Activated B cell treated with CpG ODN at 0.5 μM for 24 hours (primary cell): ENCODE results near the gene PAPLN. TPM values are rescaled to one million over a fixed set of nuclear protein-coding genes. Genes with fewer than 3 reads are reported as not detected.

Source experiments
- ATAC-seq: fragments of 200-7000 bp; cut with Tn5 transposase; one replicate; pipeline ENCODE4 v1.10.0; 2021; ENCODE audit warnings: low read depth, mild to moderate bottlenecking, moderate library complexity
- CTCF ChIA-PET: fragments of 350-600 bp; sonication (Branson Sonifier 250); formaldehyde crosslinking; loops from one replicate; lab custom pipeline; 2021; ENCODE audit warnings: antibody characterized with exemption; lab: Charles Lee
- POLR2A ChIA-PET: fragments of 350-600 bp; sonication (Branson Sonifier 250); formaldehyde crosslinking; loops from one replicate; lab custom pipeline; 2021; ENCODE audit warnings: antibody characterized with exemption; lab: Charles Lee
- DNase-seq: peaks from one replicate; pipeline ENCODE4 v3.0.0; 2022
- H3K27ac Mint-ChIP-seq: one replicate; pipeline ENCODE4 v1.8.0; 2020; ENCODE audit warnings: mixed read lengths
- H3K27me3 Mint-ChIP-seq: one replicate; pipeline ENCODE4 v1.8.0; 2021; ENCODE audit warnings: mixed read lengths
- H3K36me3 Mint-ChIP-seq: one replicate; pipeline ENCODE4 v1.8.0; 2021; ENCODE audit warnings: low read depth, mixed read lengths
- H3K4me1 Mint-ChIP-seq: one replicate; pipeline ENCODE4 v1.8.0; 2021; ENCODE audit warnings: mixed read lengths
- H3K4me3 Mint-ChIP-seq: one replicate; pipeline ENCODE4 v1.8.0; 2020; ENCODE audit warnings: mild to moderate bottlenecking, mixed read lengths
- H3K9me3 Mint-ChIP-seq: one replicate; pipeline ENCODE4 v1.8.0; 2020; ENCODE audit warnings: mixed read lengths
- CTCF ChIP-seq: fragments of 200-600 bp; IDR thresholded peaks from one replicate; pipeline ENCODE4 v1.8.0; 2022; ENCODE audit warnings: antibody characterized with exemption, mild to moderate bottlenecking
- intact Hi-C: fragments of 100-400 bp; cut with micrococcal nuclease; formaldehyde crosslinking; loops from one replicate; pipeline ENCODE4 v1.15.1; 2024
- total RNA-seq: library from RNA; stranded (reverse); gene quantifications from 2 replicates; pipeline ENCODE4 v1.2.3, GENCODE V29; 2022

The PAPLN gene
- total RNA-seq, 1 donor from 2014 or later, result 0.42 TPM

- no peak for DNase-seq
- Mint-ChIP-seq H3K36me3 (no peaks in the 10 kb centered on the region), H3K27me3 (peaks cover 1% of the 10 kb centered on the region), H3K9me3 (no peaks in the 10 kb centered on the region), H3K27ac (no peak overlapping the region), H3K4me1 (peaks cover 5% of the 10 kb centered on the region), H3K4me3 (no peak overlapping the region)
- intact Hi-C loops, result no loop called here
- POLR2A ChIA-PET, result interaction anchor here (0.7 kb wide), 1 partner anchor 15 kb away, joined by 3 read pairs; no protein-coding TSS in a partner anchor
- TF ChIP-seq CTCF, result no peak
- CTCF ChIA-PET, result no interaction called here
- no peak for ATAC-seq
Observed at GRCh38 chr14:73255693-73256225, 18.5 kb downstream of the PAPLN start.

- no peak for DNase-seq
- Mint-ChIP-seq H3K36me3 (no peaks in the 10 kb centered on the region), H3K9me3 (no peaks in the 10 kb centered on the region), H3K4me3 (no peak overlapping the region), H3K27ac (no peak overlapping the region), H3K4me1 (peaks cover 5% of the 10 kb centered on the region), H3K27me3 (peaks cover 1% of the 10 kb centered on the region)
- TF ChIP-seq CTCF, result no peak
- ChIA-PET CTCF (no interaction called here), POLR2A (interaction anchor here (0.6 to 0.7 kb wide), 2 partner anchors 453 to 1157 kb away, joined by 5 to 6 read pairs; no protein-coding TSS in a partner anchor)
- ATAC-seq, result peak; percentile 42
- intact Hi-C loops, result no loop called here
Observed at GRCh38 chr14:73258076-73258475, 20.8 kb downstream of the PAPLN start.

GRCh38 chr14:73258845-73259611, 21.7 kb downstream of the PAPLN start:
- DNase-seq, result peak; percentile 13
- Mint-ChIP-seq H3K4me1 (peaks cover 5% of the 10 kb centered on the region), H3K27me3 (peaks cover 3% of the 10 kb centered on the region), H3K9me3 (no peaks in the 10 kb centered on the region), H3K27ac (no peak overlapping the region), H3K4me3 (no peak overlapping the region), H3K36me3 (no peaks in the 10 kb centered on the region)
- no peak for TF ChIP-seq CTCF
- ATAC-seq, result no peak
- intact Hi-C loops, result no loop called here
- CTCF ChIA-PET, result no interaction called here
- POLR2A ChIA-PET, result no interaction called here

GRCh38 chr14:73259837-73260236, 22.5 kb downstream of the PAPLN start:
- no peak for TF ChIP-seq CTCF
- intact Hi-C loops, result no loop called here
- POLR2A ChIA-PET, result no interaction called here
- no peaks in the 10 kb centered on the region for H3K36me3 Mint-ChIP-seq
- no peak overlapping the region for H3K4me3 Mint-ChIP-seq
- H3K27me3 Mint-ChIP-seq, result peaks cover 3% of the 10 kb centered on the region
- CTCF ChIA-PET, result no interaction called here
- ATAC-seq, result no peak
- no peaks in the 10 kb centered on the region for H3K9me3 Mint-ChIP-seq
- H3K4me1 Mint-ChIP-seq, result peaks cover 5% of the 10 kb centered on the region
- peak; percentile 7 for DNase-seq
- H3K27ac Mint-ChIP-seq, result no peak overlapping the region

GRCh38 chr14:73260574-73260973, 23.3 kb downstream of the PAPLN start:
- CTCF ChIA-PET, result no interaction called here
- H3K4me3 Mint-ChIP-seq, result no peak overlapping the region

More at GRCh38 chr14:73260574-73260973, 23.3 kb downstream of the PAPLN start:
- POLR2A ChIA-PET, result no interaction called here
- Mint-ChIP-seq H3K27ac (no peak overlapping the region), H3K9me3 (no peaks in the 10 kb centered on the region), H3K27me3 (peaks cover 3% of the 10 kb centered on the region), H3K4me1 (peaks cover 5% of the 10 kb centered on the region), H3K36me3 (no peaks in the 10 kb centered on the region)
- ATAC-seq (no peak), DNase-seq (no peak)
- TF ChIP-seq CTCF, result no peak
- intact Hi-C loops, result no loop called here
